HepG2 (cell line): ENCODE data around the gene SCARF1. TPM values are rescaled to one million over a fixed set of nuclear protein-coding genes. Genes with fewer than 3 reads are reported as not detected.

Experiments
- GLI4 ChIP-seq: sonication (generic); formaldehyde crosslinking; IDR thresholded peaks from 2 replicates; pipeline ENCODE4 v1.5.1; 2020; ENCODE audit warnings: missing genetic modification reagents, mild to moderate bottlenecking, moderate library complexity, borderline replicate concordance
- HIVEP1 ChIP-seq: sonication (generic); formaldehyde crosslinking; IDR thresholded peaks from 2 replicates; pipeline ENCODE4 v1.4.0; 2020; ENCODE audit warnings: mild to moderate bottlenecking, missing genetic modification reagents
- HNRNPL ChIP-seq: fragments of 200-400 bp; formaldehyde crosslinking; IDR thresholded peaks from 2 replicates; pipeline ENCODE4 v1.6.1; 2017; ENCODE audit warnings: mild to moderate bottlenecking, low read depth, low read length
- JUN ChIP-seq: sonication (generic); formaldehyde crosslinking; IDR thresholded peaks from 2 replicates; pipeline ENCODE4 v1.4.0; 2020; ENCODE audit warnings: mild to moderate bottlenecking, missing genetic modification reagents
- KMT2B ChIP-seq: IDR thresholded peaks from 2 replicates; pipeline ENCODE4 v1.6.1; 2016; ENCODE audit warnings: missing genetic modification reagents, missing compliant biosample characterization
- NCOA1 ChIP-seq: sonication (generic); formaldehyde crosslinking; IDR thresholded peaks from 2 replicates; pipeline ENCODE4 v1.9.0; 2021; ENCODE audit warnings: missing genetic modification reagents
- NFKB2 ChIP-seq: sonication (generic); formaldehyde crosslinking; IDR thresholded peaks from 2 replicates; pipeline ENCODE4 v1.4.0; 2020; ENCODE audit warnings: missing genetic modification reagents, borderline replicate concordance
- POGK ChIP-seq: sonication (generic); formaldehyde crosslinking; conservative IDR thresholded peaks from 2 replicates; pipeline ENCODE4 v1.8.0; 2022; ENCODE audit warnings: mild to moderate bottlenecking, moderate library complexity, missing genetic modification reagents
- PRDM10 ChIP-seq: sonication (generic); formaldehyde crosslinking; IDR thresholded peaks from 2 replicates; pipeline ENCODE4 v1.4.0; 2020; ENCODE audit warnings: low read depth, missing genetic modification reagents
- RBM22 ChIP-seq: fragments of 200-400 bp; formaldehyde crosslinking; optimal IDR thresholded peaks from 2 replicates; pipeline ENCODE3; 2017; ENCODE audit warnings: mild to moderate bottlenecking, low read length, moderate library complexity
- REL ChIP-seq: sonication (generic); formaldehyde crosslinking; conservative IDR thresholded peaks from 2 replicates; pipeline ENCODE4 v1.8.0; 2022; ENCODE audit warnings: mild to moderate bottlenecking, missing genetic modification reagents, moderate library complexity
- RFX3 ChIP-seq: IDR thresholded peaks from 2 replicates; pipeline ENCODE4 v1.6.1; 2016; ENCODE audit warnings: missing biosample characterization, missing genetic modification reagents
- ZNF253 ChIP-seq: sonication (generic); formaldehyde crosslinking; IDR thresholded peaks from 2 replicates; pipeline ENCODE4 v1.8.0; 2022; ENCODE audit warnings: mild to moderate bottlenecking, missing genetic modification reagents, borderline replicate concordance
- ZNF484 ChIP-seq: sonication (generic); formaldehyde crosslinking; IDR thresholded peaks from 2 replicates; pipeline ENCODE4 v1.5.1; 2020; ENCODE audit warnings: mild to moderate bottlenecking, low read depth, missing genetic modification reagents, borderline replicate concordance
- ZNF552 ChIP-seq: sonication (generic); formaldehyde crosslinking; IDR thresholded peaks from 2 replicates; pipeline ENCODE4 v1.9.0; 2022; ENCODE audit warnings: missing genetic modification reagents, mild to moderate bottlenecking, borderline replicate concordance
- ZNF574 ChIP-seq: sonication (generic); formaldehyde crosslinking; IDR thresholded peaks from 2 replicates; pipeline ENCODE4 v1.4.0; 2020; ENCODE audit warnings: missing genetic modification reagents
- ZNF605 ChIP-seq: sonication (generic); formaldehyde crosslinking; IDR thresholded peaks from 2 replicates; pipeline ENCODE4 v1.8.0; 2022; ENCODE audit warnings: mild to moderate bottlenecking, missing genetic modification reagents
- ZNF607 ChIP-seq: sonication (generic); formaldehyde crosslinking; IDR thresholded peaks from 2 replicates; pipeline ENCODE4 v1.5.1; 2020; ENCODE audit warnings: missing genetic modification reagents, mild to moderate bottlenecking, borderline replicate concordance
- ZNF644 ChIP-seq: IDR thresholded peaks from 2 replicates; pipeline ENCODE4 v1.6.1; 2016; ENCODE audit warnings: low read depth
- polyA plus RNA-seq, 8 experiments: library from polyadenylated mRNA; depleted of rRNA in 3 of 8; stranded (reverse) in 7 of 8; unstranded in 1 of 8; fragments of >200 nt; fragmentation: Illumina TruSeq in 4 of 8; extraction: Trizol in 4 of 8; gene quantifications; 2 replicates each; pipeline versions ENCODE4 v1.2.1 to v1.2.3, GENCODE V29; 2011 to 2016; ENCODE audit warnings: low read depth in 4 of 8, missing spikeins in 1 of 8, mixed read lengths in 1 of 8; ENCODE audit not compliant: insufficient read depth in 1 of 8
- total RNA-seq, 5 experiments: library from RNA; depleted of rRNA; stranded (reverse); fragments of >200 nt; fragmentation: Illumina TruSeq; extraction: Trizol; gene quantifications; 2 replicates each; pipeline ENCODE4 v1.2.3, GENCODE V29; 2016; ENCODE audit warnings: low read depth in 1 of 5

SCARF1 gene
- total and polyA plus RNA-seq, 2 of the 13 experiments (the other 11 are each of a cell fraction or from before 2014, with no cell fraction given) = 0.24 to 0.71 TPM

GRCh38 chr17:1629504-1630310 lies 15.8 kb downstream of the SCARF1 start (continued):
- no peak for TF ChIP-seq POGK (CRISPR knock-in tag)
- no peak for TF ChIP-seq ZNF605 (CRISPR knock-in tag)
- 0 out of 2 replicates have a peak, but pooled peaks have one; percentile 47 for TF ChIP-seq ZNF552 (CRISPR knock-in tag)
- no peak for TF ChIP-seq ZNF484 (CRISPR knock-in tag)
- no peak for TF ChIP-seq NCOA1
- no peak for TF ChIP-seq ZNF644 (CRISPR knock-in tag)
- TF ChIP-seq RFX3 (CRISPR knock-in tag) = no peak
- no peak for TF ChIP-seq KMT2B (CRISPR knock-in tag)
- TF ChIP-seq GLI4 = peak; percentile 81; the same call in 1 of the 2 replicates
- TF ChIP-seq ZNF574 (CRISPR knock-in tag) = 0 out of 2 replicates have a peak, but pooled peaks have one; percentile 28
- TF ChIP-seq REL (CRISPR knock-in tag) = no peak
- TF ChIP-seq RBM22 = no peak
- TF ChIP-seq HIVEP1 = peak; percentile 13
- no peak for TF ChIP-seq PRDM10 (CRISPR knock-in tag)
- no peak for TF ChIP-seq JUN (CRISPR knock-in tag)
- 0 out of 2 replicates have a peak, but pooled peaks have one; percentile 44 for TF ChIP-seq HNRNPL
- 0 out of 2 replicates have a peak, but pooled peaks have one; percentile 32 for TF ChIP-seq ZNF253
- 0 out of 2 replicates have a peak, but pooled peaks have one; percentile 38 for TF ChIP-seq NFKB2 (CRISPR knock-in tag)
- no peak for TF ChIP-seq ZNF607 (CRISPR knock-in tag)
